ENCODE results near the gene MARVELD1.
A peak's percentile ranks its signal among the peaks of the same experiment; 100 is the strongest.
"Not testable (repeated sequence)": the region's sequence is repeated elsewhere in the genome, so short reads cannot be mapped to it uniquely, and the experiment has no call there.

MARVELD1 gene

DNA sequence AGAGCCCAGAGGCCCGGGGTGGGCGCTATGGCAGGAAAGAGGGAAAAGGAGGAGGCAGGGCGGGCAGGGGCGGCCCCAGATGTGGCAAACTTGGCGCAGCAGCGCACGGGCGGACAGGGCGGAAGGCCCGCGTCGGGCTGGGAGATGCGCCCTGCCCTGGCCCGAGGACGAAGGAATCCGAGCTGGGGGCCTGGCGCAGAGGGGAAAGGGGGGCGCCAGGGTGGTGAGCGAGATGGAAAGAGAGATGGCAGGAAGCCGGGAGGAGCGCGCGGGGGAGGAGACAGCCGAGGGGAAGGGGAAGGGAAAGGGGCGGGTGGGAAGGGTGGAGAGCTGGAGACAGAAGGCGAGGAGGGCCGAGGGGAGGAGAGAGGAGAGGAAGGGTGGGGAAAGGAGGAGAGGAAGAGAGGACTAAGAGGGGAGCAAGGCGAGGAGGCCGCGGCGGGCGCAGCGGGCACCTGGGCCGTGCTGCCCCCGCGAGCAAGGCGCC lies at the start of gene MARVELD1:
Gene MARVELD1, plus strand, starts transcription at position 392 of the 487 bp plus-strand sequence. CDS start 147 bp downstream, outside the sequence.
- no peak for DNase-seq (ENCODE audit: low read depth in 2 of 2)

- DNase-seq (ENCODE audit: low read depth in 2 of 2), result no peak
Observed at GRCh38 chr10:97664282-97664850, 49.2 kb upstream of the MARVELD1 start.

- no peak for DNase-seq (ENCODE audit: low read depth in 2 of 2)
Observed at GRCh38 chr10:97666992-97667391, 46.5 kb upstream of the MARVELD1 start.

GRCh38 chr10:97667463-97667862 lies 46.1 kb upstream of the MARVELD1 start:
- DNase-seq (ENCODE audit: low read depth in 2 of 2), result no peak

- DNase-seq (ENCODE audit: low read depth in 2 of 2), result no peak
Observed at GRCh38 chr10:97669571-97669970, 44.0 kb upstream of the MARVELD1 start.

DNA sequence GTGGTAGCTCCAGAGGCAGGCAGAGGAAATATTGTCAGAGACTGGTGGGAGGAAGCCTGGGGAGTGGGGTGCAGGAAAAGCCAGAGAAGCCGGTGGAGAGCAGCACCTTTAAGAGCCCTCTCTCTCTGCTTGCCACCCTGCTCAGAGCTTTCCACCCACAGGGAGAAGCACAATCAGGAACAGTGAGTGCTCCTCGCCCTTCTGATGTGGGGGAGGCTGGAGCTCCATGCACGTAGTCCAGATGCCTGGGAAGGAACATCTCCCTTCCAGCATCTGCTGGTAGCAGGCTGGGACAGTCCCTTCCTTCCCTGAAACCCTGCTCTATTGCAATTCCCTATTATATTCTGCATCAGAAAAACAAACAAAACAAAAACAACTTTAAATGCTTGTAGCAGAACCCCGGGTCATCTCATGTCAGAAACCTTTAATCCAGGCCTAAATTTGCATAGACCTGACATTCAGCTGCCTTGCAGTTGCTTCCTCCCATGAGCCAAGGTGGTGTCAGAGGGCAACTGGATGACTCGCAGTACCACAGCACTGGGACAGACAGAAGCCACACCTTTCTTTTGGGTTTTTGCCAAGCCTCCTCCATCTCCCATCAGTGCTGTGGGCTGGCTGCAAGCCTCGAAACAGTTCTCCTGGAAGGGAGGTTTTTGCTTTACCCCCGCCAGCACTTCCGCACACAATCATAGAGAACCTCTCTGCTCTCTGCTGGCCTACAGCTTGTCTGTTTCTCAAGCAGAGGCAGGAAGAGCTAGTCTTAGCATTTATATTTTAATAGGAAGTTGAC lies 39.6 kb upstream of the MARVELD1 start:
- DNase-seq (ENCODE audit: low read depth in 2 of 2), result no peak

GRCh38 chr10:97675222-97675621 lies 38.3 kb upstream of the MARVELD1 start:
- DNase-seq (ENCODE audit: low read depth in 2 of 2), result no peak

- DNase-seq (ENCODE audit: low read depth in 2 of 2), result peak; percentile 22 to 25
Observed at GRCh38 chr10:97676770-97677581, 36.6 kb upstream of the MARVELD1 start.

DNA sequence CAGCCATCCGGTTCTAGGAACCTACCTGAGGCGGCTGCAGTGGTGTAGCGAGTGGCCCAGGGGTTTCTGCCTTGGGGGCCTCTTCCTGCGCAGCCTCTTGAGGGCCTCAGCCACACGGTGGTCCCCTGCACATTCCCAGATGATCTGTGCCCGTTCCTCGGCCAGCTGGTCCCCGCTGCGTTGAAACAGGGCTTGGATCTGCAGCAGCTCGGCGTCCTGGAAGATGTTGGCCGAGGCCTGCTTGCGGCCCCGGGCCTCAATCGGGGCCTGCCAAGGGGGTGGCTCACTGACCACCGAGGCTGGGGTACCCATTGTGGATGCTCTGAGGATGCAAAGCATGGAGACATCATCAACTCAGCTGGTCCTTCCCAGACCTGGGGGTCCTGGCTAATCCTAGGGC lies 33.9 kb upstream of the MARVELD1 start:
- DNase-seq (ENCODE audit: low read depth in 2 of 2), result no peak

DNA sequence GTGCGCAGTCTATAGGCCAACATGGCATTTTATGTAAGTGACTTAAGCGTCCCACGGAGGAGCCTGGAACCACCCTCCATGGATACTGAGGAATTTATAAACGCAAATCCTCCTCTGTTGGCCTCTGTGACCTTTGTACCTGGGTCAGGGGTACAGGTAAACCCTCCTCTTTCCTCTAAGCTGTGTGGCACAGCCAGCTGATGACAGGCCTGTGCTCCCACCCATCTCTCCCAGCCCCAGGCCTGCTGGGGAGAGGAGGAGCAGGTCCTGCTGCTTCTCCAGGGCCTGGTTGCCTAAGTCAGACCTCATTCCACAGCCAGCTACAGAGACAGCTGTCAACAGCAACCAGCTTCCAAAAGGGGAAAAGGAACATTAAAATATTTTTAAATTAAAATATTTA lies 31.5 kb upstream of the MARVELD1 start:
- no peak for DNase-seq (ENCODE audit: low read depth in 2 of 2)

GRCh38 chr10:97683556-97684367 lies 29.8 kb upstream of the MARVELD1 start:
- DNase-seq (ENCODE audit: low read depth in 2 of 2), result no peak

DNA sequence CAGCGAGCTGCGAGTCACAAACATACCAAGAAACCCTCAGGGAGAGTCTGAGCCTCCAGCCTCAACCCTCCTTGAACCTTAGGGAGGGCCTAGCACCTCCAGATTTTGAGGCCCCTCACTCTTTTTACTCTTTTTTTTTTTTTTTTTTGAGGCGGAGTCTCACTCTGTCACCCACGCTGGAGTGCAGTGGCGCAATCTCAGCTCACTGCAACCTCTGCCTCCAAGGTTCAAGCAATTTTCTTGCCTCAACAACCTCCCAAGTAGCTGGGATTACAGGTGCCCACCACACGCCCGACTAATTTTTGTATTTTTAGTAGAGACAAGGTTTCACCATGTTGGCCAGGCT lies 29.2 kb upstream of the MARVELD1 start:
- DNase-seq (ENCODE audit: low read depth in 2 of 2), result not testable (repeated sequence)

GRCh38 chr10:97684866-97685394 lies 28.6 kb upstream of the MARVELD1 start:
- no peak for DNase-seq (ENCODE audit: low read depth in 2 of 2)

DNA sequence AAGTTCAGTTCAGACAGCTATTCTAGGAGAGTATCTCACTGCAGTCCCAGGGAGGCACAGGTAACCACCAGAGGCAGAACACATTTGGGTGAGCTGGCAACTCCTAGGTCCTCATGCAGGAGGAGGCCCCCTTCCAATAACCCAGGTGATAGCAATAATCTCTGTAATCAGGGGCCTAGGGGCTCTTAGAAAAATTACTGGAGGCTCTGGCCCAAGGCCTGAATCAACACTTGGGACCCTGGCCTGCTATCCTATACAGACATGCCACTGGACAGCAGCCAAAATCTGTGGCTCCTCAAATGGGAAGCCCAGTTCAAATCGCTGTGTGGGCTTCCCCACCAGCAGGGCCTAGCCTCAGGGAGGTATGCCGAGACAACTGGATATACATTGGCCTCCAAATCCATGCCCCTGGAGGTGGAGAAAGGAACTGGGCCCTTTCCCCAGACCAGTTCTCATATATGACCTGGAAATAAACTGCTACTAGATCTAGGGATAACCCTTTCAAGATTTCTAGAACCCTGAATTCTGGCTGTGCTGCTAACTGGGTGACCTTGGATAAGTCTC lies 28.1 kb upstream of the MARVELD1 start:
- no peak for DNase-seq (ENCODE audit: low read depth in 2 of 2)

GRCh38 chr10:97686301-97686961 lies 27.1 kb upstream of the MARVELD1 start:
- DNase-seq (ENCODE audit: low read depth in 2 of 2), result no peak

GRCh38 chr10:97686962-97687784 lies 26.4 kb upstream of the MARVELD1 start, which contains the start of gene AVPI1:
Gene AVPI1, minus strand, starts transcription at chr10:97687241. Its CDS starts 7,336 bp downstream, at chr10:97679905.
- peak; percentile 91 to 94 for DNase-seq (ENCODE audit: low read depth in 2 of 2)

DNA sequence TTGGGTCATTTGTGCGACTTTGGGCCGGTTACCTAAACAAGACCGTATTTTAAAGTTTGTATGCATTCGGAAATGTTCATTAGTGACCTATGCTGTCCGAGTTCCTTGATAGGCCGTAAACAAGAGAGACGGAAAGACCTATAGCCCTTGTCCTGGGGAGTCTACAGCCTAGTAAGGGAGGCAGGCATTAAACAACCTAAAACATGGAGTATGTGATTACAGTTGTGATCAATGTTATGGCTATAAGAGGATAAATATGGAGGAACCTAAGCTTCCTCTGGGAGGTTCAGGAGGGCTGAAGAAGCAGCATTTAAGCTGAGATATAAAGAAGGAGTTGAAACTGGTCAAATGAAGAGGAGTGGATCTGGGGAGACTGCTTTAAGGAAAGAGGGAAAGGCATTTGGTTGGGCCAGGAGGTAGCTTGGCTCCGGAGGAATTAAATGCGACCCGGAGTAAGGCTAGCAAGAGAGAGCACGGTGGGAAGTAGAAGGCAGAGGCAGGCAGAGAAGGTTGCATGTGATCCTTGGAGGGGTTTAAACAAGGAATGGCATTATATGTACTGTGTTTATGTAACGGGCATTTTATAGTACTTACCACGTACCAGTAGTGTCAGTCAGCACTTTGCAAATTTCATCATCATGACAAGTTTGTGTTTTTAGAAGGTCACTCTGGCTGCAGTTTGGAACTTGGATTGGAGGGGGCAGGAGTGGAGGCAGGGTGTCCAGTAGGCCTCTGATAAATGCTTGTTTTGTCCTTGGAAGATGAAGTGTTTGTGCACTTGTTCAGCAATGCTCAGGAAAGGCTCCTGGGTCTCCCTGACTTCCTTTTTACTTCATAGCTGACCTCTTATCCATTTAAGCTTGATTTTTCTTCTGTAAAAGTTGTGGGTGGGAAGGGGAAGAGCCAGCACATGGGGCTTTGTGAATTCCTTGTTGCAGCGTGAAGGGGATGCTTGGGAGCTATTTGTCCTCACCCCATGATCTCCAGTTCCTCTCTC lies 25.4 kb upstream of the MARVELD1 start:
- no peak for DNase-seq (ENCODE audit: low read depth in 2 of 2)

DNA sequence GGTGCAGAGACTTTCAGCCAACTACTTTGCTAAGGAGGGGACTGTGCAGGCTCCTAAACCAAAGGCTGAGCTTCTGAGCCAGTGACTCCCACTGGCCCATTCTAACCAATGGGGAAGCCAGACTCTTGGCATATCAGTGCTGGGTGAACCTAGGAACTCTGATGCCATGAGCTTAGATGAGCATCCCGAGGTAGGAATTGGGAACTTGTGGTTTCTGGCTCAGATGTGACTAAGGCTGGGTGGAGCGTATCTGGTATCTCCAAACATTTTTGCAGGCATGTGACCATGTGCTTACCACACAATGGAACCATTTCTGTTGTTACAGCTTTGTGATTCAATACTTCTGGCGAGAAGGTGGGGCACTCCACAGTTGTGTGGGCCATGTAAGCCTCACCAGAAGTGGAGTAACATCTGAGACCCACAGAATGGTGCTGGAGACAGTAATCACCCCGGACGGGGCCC lies 23.9 kb upstream of the MARVELD1 start:
- no peak for DNase-seq (ENCODE audit: low read depth in 2 of 2)

Measured in activated CD4-positive, alpha-beta T cell treated with anti-CD3 and anti-CD28 coated beads for 24 hours (primary cell).